HCT116 (cell line): ENCODE results near the gene SHANK1.

Experiments
- CTCF ChIP-seq, 3 experiments: fragments of 200-600 bp in 1 of 3; sonication (generic) in 1 of 3; IDR thresholded peaks in 2 of 3; conservative IDR thresholded peaks in 1 of 3; 2 replicates each; pipeline ENCODE4 v1.5.1; 2012 to 2017; ENCODE audit warnings: low read depth in 2 of 3, low read length in 2 of 3, antibody characterized with exemption in 1 of 3, borderline replicate concordance in 1 of 3, control low read depth in 1 of 3, mild to moderate bottlenecking in 1 of 3, mixed read lengths in 1 of 3, mixed run types in 1 of 3, moderate library complexity in 1 of 3; ENCODE audit not compliant: insufficient read depth in 1 of 3
- EZH2phosphoT487 ChIP-seq: fragments of 200-600 bp; IDR thresholded peaks from 2 replicates; pipeline ENCODE4 v1.6.1; 2018; ENCODE audit warnings: antibody characterized with exemption, borderline replicate concordance
- POLR2A ChIP-seq: IDR thresholded peaks from 2 replicates; pipeline ENCODE4 v1.7.0; 2011; ENCODE audit warnings: borderline replicate concordance; ENCODE audit not compliant: insufficient read depth, insufficient read length; ENCODE audit errors: extremely low read depth

GRCh38 chr19:50693064-50693975 lies 26.3 kb downstream of the SHANK1 start:
- TF ChIP-seq EZH2phosphoT487 = no peak
- TF ChIP-seq POLR2A = no peak
- TF ChIP-seq CTCF (IDR thresholded peaks at IDR 0.05 in 2 of 3, conservative IDR thresholded peaks at IDR 0.05 in 1 of 3; ENCODE audit: borderline replicate concordance in 1 of 3, insufficient read depth in 1 of 3, low read depth in 2 of 3, low read length in 2 of 3) = no peak
